Measurements from ENCODE around the gene TIMMDC1.

TIMMDC1 gene

DNA sequence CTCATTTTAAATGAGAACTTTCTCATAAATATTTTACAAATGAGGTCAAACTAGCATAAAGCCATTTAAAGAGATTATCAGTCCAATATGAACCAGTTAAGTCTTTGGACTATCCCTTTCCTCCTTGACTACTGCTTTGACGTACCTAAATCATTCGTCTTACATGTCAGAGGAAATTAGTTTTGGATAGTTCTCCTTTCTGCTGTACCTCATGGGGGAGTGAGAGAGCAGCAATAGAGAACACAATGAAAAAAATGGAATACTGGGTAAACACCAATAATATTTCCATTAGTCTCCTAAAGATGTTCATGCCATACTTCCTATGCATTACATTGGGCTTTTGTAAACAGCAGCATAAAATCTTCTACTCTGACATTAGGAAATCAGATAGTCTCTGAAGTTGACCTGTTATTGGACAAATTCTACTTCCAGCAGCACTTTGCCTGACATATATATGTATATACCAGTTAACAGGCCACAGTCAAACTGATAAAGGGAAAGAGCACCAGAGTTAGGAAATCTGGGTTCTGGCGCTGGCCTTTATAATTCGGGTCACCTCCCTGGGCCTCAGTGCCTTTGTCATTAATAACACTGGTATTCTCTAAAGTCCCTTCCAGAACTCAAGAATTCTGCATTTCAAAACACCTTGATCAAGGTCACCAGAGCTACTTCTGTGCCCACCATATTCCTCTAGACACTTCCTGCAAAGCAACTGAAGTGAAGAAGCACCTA is 26.8 kb downstream of the TIMMDC1 start:
- in situ Hi-C loops (cut with MboI; ENCODE audit: low pct_unique_long_range_greater_than_20kb, low sequenced_read_pairs, unreplicated experiment): no loop called here
- TF ChIP-seq, protein P1, sequence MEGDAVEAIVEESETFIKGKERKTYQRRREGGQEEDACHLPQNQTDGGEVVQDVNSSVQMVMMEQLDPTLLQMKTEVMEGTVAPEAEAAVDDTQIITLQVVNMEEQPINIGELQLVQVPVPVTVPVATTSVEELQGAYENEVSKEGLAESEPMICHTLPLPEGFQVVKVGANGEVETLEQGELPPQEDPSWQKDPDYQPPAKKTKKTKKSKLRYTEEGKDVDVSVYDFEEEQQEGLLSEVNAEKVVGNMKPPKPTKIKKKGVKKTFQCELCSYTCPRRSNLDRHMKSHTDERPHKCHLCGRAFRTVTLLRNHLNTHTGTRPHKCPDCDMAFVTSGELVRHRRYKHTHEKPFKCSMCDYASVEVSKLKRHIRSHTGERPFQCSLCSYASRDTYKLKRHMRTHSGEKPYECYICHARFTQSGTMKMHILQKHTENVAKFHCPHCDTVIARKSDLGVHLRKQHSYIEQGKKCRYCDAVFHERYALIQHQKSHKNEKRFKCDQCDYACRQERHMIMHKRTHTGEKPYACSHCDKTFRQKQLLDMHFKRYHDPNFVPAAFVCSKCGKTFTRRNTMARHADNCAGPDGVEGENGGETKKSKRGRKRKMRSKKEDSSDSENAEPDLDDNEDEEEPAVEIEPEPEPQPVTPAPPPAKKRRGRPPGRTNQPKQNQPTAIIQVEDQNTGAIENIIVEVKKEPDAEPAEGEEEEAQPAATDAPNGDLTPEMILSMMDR (IDR thresholded peaks at IDR 0.05; ENCODE audit: extremely low read depth, insufficient read depth, missing control alignments): peak; percentile 54
- no peak for DNase-seq (ENCODE audit: low spot score)

DNA sequence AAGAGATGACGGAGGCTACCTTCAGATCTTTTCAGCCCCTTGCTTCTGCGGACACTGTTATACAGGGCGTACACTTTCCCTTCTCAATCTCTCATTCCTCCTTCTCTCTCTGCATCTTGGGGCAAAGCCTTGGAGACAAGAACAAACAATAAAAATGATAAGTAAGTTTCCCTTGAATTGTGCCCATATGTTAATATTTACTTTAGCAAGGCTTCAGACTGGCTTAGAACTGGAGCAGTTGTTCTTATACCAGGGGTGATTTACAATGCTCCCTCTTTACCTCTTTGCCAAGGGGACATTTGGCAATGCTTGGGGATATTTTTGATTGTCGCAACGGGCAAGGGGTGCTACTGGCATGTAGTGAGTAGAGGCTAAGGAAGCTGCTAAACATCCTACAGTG is 29.4 kb downstream of the TIMMDC1 start:
- DNase-seq (ENCODE audit: low spot score): no peak
- in situ Hi-C loops (cut with MboI; ENCODE audit: low pct_unique_long_range_greater_than_20kb, low sequenced_read_pairs, unreplicated experiment): no loop called here
- TF ChIP-seq, protein P1 (IDR thresholded peaks at IDR 0.05; ENCODE audit: extremely low read depth, insufficient read depth, missing control alignments): no peak

- DNase-seq (ENCODE audit: low spot score): no peak
- TF ChIP-seq, protein P1 (IDR thresholded peaks at IDR 0.05; ENCODE audit: extremely low read depth, insufficient read depth, missing control alignments): no peak
- in situ Hi-C loops (cut with MboI; ENCODE audit: low pct_unique_long_range_greater_than_20kb, low sequenced_read_pairs, unreplicated experiment): no loop called here
Observed at GRCh38 chr3:119529883-119530282, 31.5 kb downstream of the TIMMDC1 start.

DNA sequence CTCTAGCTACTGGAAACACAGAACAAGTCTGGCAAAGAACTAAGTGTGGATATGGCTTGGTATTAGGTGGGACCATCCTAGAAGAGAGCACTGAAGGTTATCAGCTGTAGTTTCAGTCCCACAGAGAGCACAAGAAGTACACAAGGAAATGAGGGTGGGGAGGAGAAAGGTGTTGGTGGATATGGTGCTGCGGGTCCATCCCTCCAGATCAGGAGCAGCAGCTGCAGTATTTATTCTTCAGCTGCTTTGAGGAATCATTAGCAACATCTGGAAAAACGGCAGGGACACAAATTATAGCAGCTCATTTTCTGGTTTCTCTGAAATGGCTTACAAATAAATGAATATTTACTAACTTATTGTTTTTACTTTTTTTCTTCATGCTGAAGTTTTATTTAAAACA is 32.1 kb downstream of the TIMMDC1 start:
- no peak for DNase-seq (ENCODE audit: low spot score)
- TF ChIP-seq, protein P1 (IDR thresholded peaks at IDR 0.05; ENCODE audit: extremely low read depth, insufficient read depth, missing control alignments): no peak
- in situ Hi-C loops (cut with MboI; ENCODE audit: low pct_unique_long_range_greater_than_20kb, low sequenced_read_pairs, unreplicated experiment): no loop called here

- TF ChIP-seq, protein P1 (IDR thresholded peaks at IDR 0.05; ENCODE audit: extremely low read depth, insufficient read depth, missing control alignments): no peak
- in situ Hi-C loops (cut with MboI; ENCODE audit: low pct_unique_long_range_greater_than_20kb, low sequenced_read_pairs, unreplicated experiment): no loop called here
- no peak for DNase-seq (ENCODE audit: low spot score)
Observed at GRCh38 chr3:119531151-119531550, 32.8 kb downstream of the TIMMDC1 start.

- no peak for DNase-seq (ENCODE audit: low spot score)
- TF ChIP-seq, protein P1 (IDR thresholded peaks at IDR 0.05; ENCODE audit: extremely low read depth, insufficient read depth, missing control alignments): no peak
- in situ Hi-C loops (cut with MboI; ENCODE audit: low pct_unique_long_range_greater_than_20kb, low sequenced_read_pairs, unreplicated experiment): no loop called here
Observed at GRCh38 chr3:119534296-119534695, 35.9 kb downstream of the TIMMDC1 start.

Measured in GM13977 (cell line).